ENCODE measurements around the gene PITRM1.
A peak's percentile ranks its signal among the peaks of the same experiment; 100 is the strongest.

PITRM1 gene

DNA sequence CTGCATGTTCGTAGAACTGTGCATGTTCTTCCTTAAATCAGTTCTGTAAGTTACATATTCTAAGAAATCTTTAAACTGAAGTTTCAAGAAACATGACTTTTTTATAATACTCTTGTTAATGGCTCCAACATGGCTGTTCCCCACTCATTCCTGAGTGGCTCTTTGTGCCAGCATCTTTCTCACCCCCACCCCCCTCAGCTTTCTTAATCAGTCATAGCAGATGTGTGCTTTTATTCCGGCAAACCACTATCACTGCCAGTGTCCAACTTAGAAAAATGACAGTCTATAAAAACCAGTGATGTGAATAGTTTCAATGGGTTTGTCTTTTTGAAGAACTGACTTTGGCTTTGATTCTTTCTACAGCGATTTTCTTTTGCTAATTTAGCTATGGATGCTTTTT is 37.6 kb downstream of the PITRM1 start:
- H3K4me3 ChIP-seq (ENCODE audit: control insufficient read depth, low read depth, low read length): no peak overlapping the region
- TF ChIP-seq, protein P1, sequence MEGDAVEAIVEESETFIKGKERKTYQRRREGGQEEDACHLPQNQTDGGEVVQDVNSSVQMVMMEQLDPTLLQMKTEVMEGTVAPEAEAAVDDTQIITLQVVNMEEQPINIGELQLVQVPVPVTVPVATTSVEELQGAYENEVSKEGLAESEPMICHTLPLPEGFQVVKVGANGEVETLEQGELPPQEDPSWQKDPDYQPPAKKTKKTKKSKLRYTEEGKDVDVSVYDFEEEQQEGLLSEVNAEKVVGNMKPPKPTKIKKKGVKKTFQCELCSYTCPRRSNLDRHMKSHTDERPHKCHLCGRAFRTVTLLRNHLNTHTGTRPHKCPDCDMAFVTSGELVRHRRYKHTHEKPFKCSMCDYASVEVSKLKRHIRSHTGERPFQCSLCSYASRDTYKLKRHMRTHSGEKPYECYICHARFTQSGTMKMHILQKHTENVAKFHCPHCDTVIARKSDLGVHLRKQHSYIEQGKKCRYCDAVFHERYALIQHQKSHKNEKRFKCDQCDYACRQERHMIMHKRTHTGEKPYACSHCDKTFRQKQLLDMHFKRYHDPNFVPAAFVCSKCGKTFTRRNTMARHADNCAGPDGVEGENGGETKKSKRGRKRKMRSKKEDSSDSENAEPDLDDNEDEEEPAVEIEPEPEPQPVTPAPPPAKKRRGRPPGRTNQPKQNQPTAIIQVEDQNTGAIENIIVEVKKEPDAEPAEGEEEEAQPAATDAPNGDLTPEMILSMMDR (conservative IDR thresholded peaks at IDR 0.05; ENCODE audit: control insufficient read depth, insufficient read depth, low read depth, low read length): no peak
- peak; percentile 38 for DNase-seq (ENCODE audit: low read depth)

DNA sequence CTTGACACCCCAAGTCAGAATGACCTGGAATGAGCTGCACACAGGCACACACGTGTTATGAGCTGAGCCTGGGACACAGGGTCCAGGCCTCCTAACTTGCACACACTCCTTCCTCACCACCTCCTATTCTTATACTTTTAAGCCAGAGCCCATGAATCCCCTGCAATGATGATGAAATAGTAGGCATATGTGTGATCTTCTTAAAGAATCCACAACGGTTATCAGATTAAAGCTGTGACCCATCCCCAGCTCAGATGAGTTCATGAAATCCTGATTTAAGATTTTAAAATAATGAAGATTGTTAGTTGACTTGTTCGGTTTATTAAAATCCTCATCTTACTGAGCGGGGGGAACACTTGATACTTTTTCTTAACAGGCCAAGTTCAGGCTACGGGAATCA is 38.6 kb downstream of the PITRM1 start:
- TF ChIP-seq, protein P1 (conservative IDR thresholded peaks at IDR 0.05; ENCODE audit: control insufficient read depth, insufficient read depth, low read depth, low read length): no peak
- DNase-seq (ENCODE audit: low read depth): no peak
- no peak overlapping the region for H3K4me3 ChIP-seq (ENCODE audit: control insufficient read depth, low read depth, low read length)

DNA sequence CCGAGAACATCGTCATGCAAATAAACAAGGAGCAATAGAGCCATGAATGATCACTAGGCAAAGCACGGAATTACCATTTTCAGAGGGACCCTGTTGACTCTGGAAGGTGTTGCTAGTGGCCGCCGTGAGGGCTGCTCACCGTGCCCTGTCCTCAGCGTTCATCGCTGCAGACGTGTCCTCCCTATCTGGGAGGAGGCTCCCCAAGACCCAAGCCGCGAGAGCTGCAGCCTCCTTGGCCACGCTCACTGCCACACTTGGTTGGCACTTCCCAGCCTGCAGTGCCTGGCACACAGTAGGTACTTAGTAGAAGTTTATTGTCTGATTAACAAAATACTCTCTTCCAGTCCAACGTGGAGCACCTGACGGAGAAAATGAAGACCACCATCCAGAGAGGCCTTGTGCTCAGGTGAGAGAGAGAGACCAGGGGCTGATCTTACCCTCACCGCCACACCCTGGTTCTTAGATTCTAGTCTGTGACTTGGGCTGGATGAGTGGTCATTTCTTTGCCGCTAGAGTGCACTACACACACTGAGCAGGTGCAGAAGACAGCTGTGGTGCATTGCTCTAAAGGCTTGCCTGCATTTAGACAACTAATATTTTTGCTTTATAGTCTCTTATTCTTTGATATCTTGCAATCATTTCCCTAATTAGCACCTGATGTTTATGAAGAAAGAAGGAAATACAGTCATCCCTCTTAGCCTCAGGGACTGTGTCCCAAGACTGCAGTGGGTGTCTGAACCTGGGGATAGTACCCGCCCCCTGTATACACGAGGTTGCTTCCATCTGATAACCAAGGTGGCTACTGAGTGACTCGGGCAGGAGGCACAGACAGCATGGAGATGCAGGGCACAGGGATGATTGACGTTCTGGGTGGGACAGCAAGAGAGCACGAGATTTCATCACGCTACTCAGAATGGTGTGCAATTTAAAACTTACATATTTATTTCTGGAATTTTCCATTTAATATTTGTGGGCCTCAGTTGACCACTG is 40.3 kb downstream of the PITRM1 start:
- TF ChIP-seq, protein P1 (conservative IDR thresholded peaks at IDR 0.05; ENCODE audit: control insufficient read depth, insufficient read depth, low read depth, low read length): no peak
- H3K4me3 ChIP-seq (ENCODE audit: control insufficient read depth, low read depth, low read length): no peak overlapping the region
- peak; percentile 46 for DNase-seq (ENCODE audit: low read depth)

DNA sequence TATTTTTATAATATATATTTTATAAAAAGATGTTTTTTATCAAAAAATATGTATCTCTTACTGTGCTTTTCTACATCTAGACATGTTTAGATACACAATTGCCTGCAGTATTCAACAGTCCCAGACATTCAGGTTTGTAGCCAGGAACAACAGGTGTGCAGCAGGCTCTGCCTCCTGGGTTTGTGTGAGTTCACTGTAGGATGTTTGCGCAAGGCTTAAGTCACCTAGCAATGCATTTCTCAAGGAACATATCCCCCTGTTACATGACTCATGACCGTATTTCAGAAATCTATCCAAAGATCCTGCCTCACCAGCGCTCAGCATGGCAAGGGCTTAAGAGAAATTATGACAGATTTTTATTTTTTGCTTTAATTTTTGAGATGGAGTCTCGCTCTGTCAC is 41.5 kb downstream of the PITRM1 start:
- DNase-seq (ENCODE audit: low read depth): peak; percentile 73
- TF ChIP-seq, protein P1 (conservative IDR thresholded peaks at IDR 0.05; ENCODE audit: control insufficient read depth, insufficient read depth, low read depth, low read length): no peak
- no peak overlapping the region for H3K4me3 ChIP-seq (ENCODE audit: control insufficient read depth, low read depth, low read length)

DNA sequence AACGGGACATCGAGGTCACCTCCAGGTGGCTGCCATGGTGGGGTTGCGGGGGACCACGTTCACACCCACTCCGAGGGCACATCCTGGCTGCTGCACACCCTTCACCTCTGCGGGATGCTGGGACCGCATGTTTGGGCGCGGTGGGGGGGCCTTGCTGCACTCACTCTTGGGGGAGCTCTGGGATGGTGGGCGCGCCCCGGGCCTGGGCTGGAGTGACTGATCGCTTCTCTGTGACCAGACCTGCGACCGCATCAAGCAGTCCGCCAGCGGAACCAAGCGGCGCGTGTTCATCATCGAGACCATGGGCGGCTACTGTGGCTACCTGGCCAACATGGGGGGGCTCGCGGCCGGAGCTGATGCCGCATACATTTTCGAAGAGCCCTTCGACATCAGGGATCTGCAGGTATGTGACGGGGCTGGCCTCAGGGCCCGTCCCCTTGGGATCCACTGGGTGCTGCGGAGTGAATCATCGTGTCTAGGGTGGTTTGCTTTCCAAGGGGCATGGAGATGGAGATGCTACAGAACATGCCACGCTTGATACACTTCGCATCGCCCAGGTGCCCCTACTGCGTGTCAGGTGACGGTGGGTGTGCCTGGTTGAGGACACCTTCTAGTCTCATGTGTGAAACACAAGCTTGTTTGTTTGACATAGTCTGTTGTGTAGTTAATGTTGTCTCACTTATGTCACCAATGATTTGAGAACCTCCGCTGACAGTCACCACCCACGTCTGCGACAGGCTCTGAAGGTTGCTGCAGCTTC is 42.8 kb downstream of the PITRM1 start:
- TF ChIP-seq, protein P1 (conservative IDR thresholded peaks at IDR 0.05; ENCODE audit: control insufficient read depth, insufficient read depth, low read depth, low read length): no peak
- DNase-seq (ENCODE audit: low read depth): no peak
- no peak overlapping the region for H3K4me3 ChIP-seq (ENCODE audit: control insufficient read depth, low read depth, low read length)

DNA sequence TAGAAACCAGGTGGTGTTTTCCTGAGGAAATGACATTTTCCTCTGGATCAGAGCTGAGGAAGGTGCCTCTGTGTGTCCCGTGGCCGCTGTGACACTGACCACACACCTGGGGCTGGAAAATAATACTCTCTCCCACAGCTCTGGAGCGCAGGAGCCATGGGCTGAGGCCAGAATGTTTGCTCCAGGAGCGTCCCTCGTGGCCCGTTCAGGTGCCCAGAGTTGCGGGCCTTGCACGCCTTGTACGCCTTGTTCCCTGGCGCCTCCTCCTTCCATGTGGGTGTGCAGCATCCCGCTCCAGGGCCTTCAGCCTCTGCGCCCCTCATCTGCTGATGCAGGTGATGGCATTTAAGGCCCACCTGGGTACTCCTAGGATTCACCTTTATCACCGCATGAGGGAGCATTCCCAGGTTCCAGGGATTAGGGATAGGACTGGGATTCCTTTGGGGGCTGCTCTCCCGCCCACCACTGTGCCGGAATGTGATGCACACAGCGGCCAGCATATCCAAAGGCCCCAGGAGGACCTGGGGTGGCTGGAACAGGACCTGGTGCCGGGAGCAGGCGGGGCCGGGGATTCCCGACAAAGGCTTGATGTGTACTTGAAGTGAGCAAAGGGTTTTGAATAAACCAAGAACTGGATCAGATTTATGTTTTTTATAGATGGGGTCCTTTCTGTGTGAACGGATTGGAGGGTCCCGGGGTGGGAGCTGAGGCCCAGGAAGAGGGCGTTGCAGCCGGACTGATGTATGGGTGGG is 44.0 kb downstream of the PITRM1 start:
- TF ChIP-seq, protein P1 (conservative IDR thresholded peaks at IDR 0.05; ENCODE audit: control insufficient read depth, insufficient read depth, low read depth, low read length): no peak
- DNase-seq (ENCODE audit: low read depth): no peak
- no peak overlapping the region for H3K4me3 ChIP-seq (ENCODE audit: control insufficient read depth, low read depth, low read length)
